GM13976 (cell line): Measurements from ENCODE around the gene ZNF638.
A peak's percentile ranks its signal among the peaks of the same experiment; 100 is the strongest.

Source experiments
- DNase-seq: peaks from one replicate; pipeline ENCODE4 v3.0.0; 2012; ENCODE audit warnings: low spot score
- in situ Hi-C: fragments of 300-500 bp; cut with MboI; formaldehyde crosslinking; loops from one replicate; pipeline ENCODE4 v1.12.0; 2022; ENCODE audit warnings: low sequenced_read_pairs, mixed read lengths, inconsistent platforms; ENCODE audit not compliant: unreplicated experiment
- TF ChIP-seq, protein P1 (sequence below): IDR thresholded peaks from 2 replicates; pipeline ENCODE4 v1.5.1; 2012; ENCODE audit warnings: borderline replicate concordance, mild to moderate bottlenecking; ENCODE audit not compliant: insufficient read depth; ENCODE audit errors: extremely low read depth, missing control alignments, control extremely low read depth

ZNF638 gene

DNA sequence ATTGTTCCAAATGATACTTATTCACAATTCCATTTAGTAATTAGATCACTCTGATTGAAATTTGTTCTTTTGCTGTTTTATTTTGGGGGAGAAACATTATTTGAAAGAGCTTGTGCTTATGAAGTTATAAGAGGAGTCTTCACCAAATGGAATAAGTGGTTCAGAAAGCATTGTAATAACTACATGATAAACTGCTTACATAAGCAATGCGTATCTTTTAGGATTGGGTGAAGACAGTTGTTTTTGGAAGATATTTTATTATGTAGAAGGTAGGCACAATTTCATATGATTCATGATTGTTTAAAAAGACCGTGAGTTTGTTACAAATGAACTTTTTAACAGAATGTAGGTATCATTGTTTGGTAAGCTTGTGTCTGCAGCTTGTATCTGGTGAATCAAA, 14.5 kb downstream of the ZNF638 start:
- TF ChIP-seq, protein P1, sequence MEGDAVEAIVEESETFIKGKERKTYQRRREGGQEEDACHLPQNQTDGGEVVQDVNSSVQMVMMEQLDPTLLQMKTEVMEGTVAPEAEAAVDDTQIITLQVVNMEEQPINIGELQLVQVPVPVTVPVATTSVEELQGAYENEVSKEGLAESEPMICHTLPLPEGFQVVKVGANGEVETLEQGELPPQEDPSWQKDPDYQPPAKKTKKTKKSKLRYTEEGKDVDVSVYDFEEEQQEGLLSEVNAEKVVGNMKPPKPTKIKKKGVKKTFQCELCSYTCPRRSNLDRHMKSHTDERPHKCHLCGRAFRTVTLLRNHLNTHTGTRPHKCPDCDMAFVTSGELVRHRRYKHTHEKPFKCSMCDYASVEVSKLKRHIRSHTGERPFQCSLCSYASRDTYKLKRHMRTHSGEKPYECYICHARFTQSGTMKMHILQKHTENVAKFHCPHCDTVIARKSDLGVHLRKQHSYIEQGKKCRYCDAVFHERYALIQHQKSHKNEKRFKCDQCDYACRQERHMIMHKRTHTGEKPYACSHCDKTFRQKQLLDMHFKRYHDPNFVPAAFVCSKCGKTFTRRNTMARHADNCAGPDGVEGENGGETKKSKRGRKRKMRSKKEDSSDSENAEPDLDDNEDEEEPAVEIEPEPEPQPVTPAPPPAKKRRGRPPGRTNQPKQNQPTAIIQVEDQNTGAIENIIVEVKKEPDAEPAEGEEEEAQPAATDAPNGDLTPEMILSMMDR, result no peak
- in situ Hi-C loops, result no loop called here
- no peak for DNase-seq

DNA sequence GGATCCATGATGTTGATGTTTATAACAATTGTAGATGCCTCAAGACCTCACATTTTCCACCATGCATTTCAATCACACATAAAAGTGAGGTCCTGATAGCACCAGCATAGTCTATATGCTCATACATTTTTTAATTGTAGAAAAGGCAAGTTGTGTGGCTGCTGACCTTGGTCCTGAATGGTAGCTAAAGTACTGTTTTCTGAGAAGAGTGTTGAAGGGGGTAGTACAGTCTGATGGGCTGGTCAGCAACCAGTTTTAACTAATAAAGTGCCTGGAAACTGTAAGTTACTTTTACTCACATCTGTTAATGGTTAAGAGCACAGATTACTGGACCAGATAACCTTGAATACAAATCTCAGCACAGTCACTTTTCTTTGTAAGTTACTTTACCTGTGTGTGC, 15.9 kb downstream of the ZNF638 start:
- TF ChIP-seq, protein P1, result no peak
- no peak for DNase-seq

DNA sequence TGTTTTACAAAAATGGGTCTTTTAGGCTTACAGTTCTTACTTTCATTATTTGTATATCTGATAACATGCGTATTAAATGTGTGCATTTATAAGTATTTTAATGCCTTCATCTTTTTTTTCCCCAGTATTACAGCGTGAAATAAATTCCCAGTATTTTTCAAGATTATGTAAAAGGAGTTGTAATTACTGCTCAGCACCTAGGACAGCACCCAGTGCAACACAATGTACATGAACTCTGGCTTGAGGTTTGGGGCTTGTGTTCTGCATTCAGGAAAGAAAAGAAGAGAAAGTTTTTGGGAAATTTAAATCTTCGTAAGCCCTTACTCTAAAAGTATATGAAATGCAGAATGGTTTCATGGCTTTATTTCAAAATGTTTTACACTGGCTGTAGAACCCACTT, 16.7 kb downstream of the ZNF638 start:
- no peak for DNase-seq
- in situ Hi-C loops, result no loop called here
- TF ChIP-seq, protein P1, result no peak

More for the DNA sequence above, 15.9 kb downstream of the ZNF638 start:
- in situ Hi-C loops, result no loop called here

DNA sequence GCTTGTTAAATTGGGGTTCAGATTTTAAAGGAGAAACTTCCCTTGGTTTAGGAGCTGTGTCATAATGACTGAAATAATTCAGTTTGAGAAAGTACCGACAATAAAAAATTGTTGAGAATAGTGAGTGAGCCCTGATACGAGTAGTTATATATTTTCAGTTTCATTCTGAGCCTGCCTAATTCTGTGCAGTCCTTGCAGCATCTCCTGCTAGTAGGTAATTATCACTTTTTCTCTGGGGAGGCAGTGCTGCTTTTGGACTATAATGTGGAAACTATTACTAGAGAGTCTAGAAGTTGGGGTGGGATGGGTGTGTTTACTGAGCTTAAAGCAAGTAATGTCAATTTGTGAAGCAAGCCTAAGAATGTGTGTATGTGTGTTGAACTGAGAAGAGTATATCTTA, 21.7 kb downstream of the ZNF638 start:
- DNase-seq, result peak; percentile 55
- TF ChIP-seq, protein P1, result no peak
- in situ Hi-C loops, result no loop called here

DNA sequence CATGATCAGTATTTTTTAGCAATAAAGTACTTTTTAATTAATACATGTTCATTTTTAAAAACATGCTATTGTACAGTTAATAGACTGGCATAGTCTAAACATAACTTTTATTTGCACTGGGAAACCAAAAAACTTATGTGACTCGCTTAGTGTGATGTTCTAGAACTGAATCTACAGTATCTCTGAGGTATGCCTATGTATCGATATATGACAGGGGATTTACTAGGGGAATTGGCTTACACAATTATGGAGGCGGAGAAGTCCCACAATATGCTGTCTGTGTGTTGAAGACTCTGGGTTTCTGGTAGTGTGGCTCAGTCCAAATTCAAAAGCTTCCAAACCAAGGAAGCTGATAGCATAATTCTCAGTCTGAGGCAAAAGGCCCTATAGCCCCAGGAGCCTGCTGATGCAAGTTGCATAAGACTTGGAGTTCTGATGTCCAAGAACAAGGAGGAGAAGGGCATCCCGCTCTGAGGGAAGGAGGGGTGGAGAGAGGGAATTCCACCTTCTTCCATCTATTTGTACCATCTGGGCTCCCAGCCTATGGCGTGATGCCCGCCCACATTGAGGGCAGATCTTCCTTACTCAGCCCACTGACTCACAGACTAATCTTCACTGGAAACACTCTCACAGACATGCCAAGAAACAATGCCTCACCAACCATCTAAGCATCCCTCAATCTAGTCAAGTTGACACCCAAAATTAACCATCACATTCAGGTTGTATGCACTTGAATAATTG, 27.5 kb downstream of the ZNF638 start:
- no peak for DNase-seq
- in situ Hi-C loops, result no loop called here
- TF ChIP-seq, protein P1, result no peak

DNA sequence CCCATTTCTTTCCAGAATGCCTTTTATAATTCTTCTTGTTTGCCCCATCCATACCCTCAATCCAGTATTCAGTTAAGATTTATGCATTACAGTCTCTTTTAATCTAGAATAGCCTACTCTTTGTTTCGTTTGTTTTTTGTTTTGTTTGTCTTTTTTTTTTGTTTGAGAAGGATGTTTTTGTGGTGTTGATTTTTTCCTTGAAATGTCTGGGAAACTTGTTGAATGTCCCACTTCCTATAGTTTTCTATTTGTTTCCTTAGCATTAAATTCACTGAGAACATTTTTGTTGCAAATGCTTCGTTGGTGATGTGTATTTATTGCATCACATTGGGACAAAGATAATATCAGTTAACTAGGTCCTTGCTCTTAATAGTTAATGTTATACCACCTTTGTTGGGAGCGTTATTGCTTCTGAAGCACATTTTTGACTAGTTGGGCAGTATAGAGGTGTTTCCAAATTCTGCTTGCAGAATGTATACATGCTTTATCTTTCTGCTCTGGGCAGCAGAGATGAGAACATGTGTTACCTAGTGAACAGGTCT, 28.9 kb downstream of the ZNF638 start:
- in situ Hi-C loops, result no loop called here
- TF ChIP-seq, protein P1, result no peak
- DNase-seq, result no peak
